ENCODE measurements around the gene SDK1. TPM values are rescaled to one million over a fixed set of nuclear protein-coding genes. Genes with fewer than 3 reads are reported as not detected.

SDK1 gene
- total RNA-seq, 4 donors from 2014 or later: 2.0 to 9.3 (median 3.8) TPM

DNA sequence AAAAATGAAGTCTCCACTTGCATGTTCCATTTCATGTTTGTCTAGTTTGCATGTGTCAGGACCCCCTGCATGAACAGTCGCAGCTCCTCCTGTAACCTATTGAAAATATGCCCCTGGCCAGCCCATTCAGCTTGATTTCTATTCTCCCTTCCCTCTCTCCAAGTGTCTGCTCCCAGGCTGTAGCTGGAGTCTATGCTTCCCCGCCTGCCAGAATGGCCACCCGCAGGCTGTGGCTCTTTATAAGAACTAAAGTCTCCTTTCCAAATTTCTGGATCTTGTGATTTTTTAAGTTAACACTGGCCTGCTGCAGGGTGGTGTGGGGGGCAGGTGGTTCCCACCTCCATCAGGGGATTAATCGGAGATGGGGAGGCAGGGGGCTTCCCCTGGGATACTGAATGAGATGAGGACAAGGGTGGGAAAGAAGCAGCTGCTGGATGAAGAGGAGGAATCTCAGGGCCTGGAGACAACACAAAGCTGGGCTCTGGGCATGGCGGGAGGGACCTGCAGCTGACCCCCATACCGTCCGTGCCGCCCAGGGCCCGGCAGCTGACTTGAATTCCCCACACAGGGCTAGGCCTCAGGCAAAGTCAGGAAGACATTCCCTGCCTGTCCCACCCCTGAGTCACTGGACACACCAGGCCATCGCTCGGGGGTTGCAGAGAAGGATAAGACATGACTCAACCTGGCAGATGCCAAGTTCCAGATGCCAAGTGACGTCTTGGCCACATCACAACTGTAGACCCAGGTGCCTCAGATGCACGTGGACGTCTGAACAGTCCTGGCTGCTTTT is 981.6 kb downstream of the SDK1 start:
- TF ChIP-seq POLR2A (IDR thresholded peaks at IDR 0.05): no peak
- TF ChIP-seq, protein P1, sequence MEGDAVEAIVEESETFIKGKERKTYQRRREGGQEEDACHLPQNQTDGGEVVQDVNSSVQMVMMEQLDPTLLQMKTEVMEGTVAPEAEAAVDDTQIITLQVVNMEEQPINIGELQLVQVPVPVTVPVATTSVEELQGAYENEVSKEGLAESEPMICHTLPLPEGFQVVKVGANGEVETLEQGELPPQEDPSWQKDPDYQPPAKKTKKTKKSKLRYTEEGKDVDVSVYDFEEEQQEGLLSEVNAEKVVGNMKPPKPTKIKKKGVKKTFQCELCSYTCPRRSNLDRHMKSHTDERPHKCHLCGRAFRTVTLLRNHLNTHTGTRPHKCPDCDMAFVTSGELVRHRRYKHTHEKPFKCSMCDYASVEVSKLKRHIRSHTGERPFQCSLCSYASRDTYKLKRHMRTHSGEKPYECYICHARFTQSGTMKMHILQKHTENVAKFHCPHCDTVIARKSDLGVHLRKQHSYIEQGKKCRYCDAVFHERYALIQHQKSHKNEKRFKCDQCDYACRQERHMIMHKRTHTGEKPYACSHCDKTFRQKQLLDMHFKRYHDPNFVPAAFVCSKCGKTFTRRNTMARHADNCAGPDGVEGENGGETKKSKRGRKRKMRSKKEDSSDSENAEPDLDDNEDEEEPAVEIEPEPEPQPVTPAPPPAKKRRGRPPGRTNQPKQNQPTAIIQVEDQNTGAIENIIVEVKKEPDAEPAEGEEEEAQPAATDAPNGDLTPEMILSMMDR (IDR thresholded peaks at IDR 0.05): no peak
- no peaks in the 10 kb centered on the region for H3K9me3 ChIP-seq
- peaks cover 0 to 3% (median 0%) of the 10 kb centered on the region in 3 donors for H3K4me1 ChIP-seq
- H3K27ac ChIP-seq: no peak overlapping the region
- intact Hi-C loops (cut with DNase I): no loop called here
- no peak overlapping the region for H3K4me3 ChIP-seq
- DNase-seq: no peak
- H3K36me3 ChIP-seq: no peaks in the 10 kb centered on the region
- H3K27me3 ChIP-seq: peaks cover 0 to 14% (median 0%) of the 10 kb centered on the region in 4 donors
- WGBS, 2 donors: 76 to 83% methylated on average over 4 to 12 of the region's 14 CpGs

GRCh38 chr7:4286351-4286750 is 985.3 kb downstream of the SDK1 start:
- 44 to 62% methylated on average over 9 of the region's 9 CpGs for WGBS, 2 donors
- intact Hi-C loops (cut with DNase I): no loop called here
- H3K36me3 ChIP-seq: no peaks in the 10 kb centered on the region
- no peak for TF ChIP-seq POLR2A (IDR thresholded peaks at IDR 0.05)
- TF ChIP-seq, protein P1 (IDR thresholded peaks at IDR 0.05): no peak
- no peaks in the 10 kb centered on the region for H3K9me3 ChIP-seq
- no peak overlapping the region for H3K27ac ChIP-seq
- H3K4me1 ChIP-seq: peaks cover 0 to 3% (median 0%) of the 10 kb centered on the region in 3 donors
- peaks cover 0 to 14% (median 0%) of the 10 kb centered on the region in 4 donors for H3K27me3 ChIP-seq
- DNase-seq: no peak
- no peak overlapping the region for H3K4me3 ChIP-seq

DNA sequence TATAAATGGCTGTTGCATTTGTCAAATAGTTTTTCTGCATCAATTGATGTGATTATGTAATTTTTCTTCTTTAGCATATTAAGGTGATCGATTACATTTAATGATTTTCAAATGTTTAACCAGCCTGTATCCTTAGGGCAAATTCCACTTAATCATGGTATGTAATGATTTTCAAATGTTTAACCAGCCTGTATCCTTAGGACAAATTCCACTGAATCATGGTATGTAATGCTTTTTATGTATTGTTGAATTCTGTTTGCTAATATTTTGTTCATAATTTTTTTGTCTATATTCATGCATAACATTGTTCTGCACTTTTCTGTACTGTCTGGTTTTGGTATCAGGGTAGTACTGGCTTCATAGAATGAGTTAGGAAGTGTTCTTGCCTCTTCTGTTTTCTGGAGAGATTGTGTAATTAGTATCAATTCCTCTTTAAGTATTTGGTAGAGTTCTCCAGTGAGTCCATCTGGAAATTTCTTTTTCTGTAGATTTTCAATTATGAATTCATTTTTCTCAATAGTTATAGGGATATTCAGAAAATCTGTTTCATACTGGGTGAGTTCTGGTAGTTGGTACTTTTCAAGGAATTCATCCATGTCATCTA is 987.8 kb downstream of the SDK1 start:
- TF ChIP-seq, protein P1 (IDR thresholded peaks at IDR 0.05): no peak
- no peak for TF ChIP-seq POLR2A (IDR thresholded peaks at IDR 0.05)
- WGBS, 2 donors: 38 to 75% methylated on average over 1 of the region's 1 CpG
- no peaks in the 10 kb centered on the region for H3K36me3 ChIP-seq
- intact Hi-C loops (cut with DNase I): no loop called here
- H3K4me3 ChIP-seq: no peak overlapping the region
- no peaks in the 10 kb centered on the region for H3K4me1 ChIP-seq
- H3K27me3 ChIP-seq: peaks cover 0 to 17% (median 0%) of the 10 kb centered on the region in 4 donors
- no peak overlapping the region for H3K27ac ChIP-seq
- DNase-seq: no peak
- H3K9me3 ChIP-seq: peaks cover 0 to 13% (median 0%) of the 10 kb centered on the region in 3 donors

GRCh38 chr7:4297165-4297917 is 996.3 kb downstream of the SDK1 start:
- WGBS, 2 donors: 41 to 57% methylated on average over 8 to 11 of the region's 13 CpGs

More at GRCh38 chr7:4297165-4297917, 996.3 kb downstream of the SDK1 start:
- no peak for DNase-seq
- Histone ChIP-seq H3K4me1 (no peaks in the 10 kb centered on the region), H3K27me3 (no peaks in the 10 kb centered on the region), H3K4me3 (no peak overlapping the region), H3K36me3 (no peaks in the 10 kb centered on the region), H3K9me3 (peaks cover 0 to 15% (median 0%) of the 10 kb centered on the region in 3 donors), H3K27ac (no peak overlapping the region)
- intact Hi-C loops (cut with DNase I): no loop called here
- TF ChIP-seq POLR2A (IDR thresholded peaks at IDR 0.05): no peak
- TF ChIP-seq, protein P1 (IDR thresholded peaks at IDR 0.05): no peak
